HPDE6-E6E7 (cell line): ENCODE results near the gene ABHD16A.

Experiments used
- DNase-seq: peaks from one replicate; pipeline ENCODE4 v3.0.0; 2011; ENCODE audit warnings: missing footprints; ENCODE audit errors: extremely low spot score

ABHD16A gene

DNA sequence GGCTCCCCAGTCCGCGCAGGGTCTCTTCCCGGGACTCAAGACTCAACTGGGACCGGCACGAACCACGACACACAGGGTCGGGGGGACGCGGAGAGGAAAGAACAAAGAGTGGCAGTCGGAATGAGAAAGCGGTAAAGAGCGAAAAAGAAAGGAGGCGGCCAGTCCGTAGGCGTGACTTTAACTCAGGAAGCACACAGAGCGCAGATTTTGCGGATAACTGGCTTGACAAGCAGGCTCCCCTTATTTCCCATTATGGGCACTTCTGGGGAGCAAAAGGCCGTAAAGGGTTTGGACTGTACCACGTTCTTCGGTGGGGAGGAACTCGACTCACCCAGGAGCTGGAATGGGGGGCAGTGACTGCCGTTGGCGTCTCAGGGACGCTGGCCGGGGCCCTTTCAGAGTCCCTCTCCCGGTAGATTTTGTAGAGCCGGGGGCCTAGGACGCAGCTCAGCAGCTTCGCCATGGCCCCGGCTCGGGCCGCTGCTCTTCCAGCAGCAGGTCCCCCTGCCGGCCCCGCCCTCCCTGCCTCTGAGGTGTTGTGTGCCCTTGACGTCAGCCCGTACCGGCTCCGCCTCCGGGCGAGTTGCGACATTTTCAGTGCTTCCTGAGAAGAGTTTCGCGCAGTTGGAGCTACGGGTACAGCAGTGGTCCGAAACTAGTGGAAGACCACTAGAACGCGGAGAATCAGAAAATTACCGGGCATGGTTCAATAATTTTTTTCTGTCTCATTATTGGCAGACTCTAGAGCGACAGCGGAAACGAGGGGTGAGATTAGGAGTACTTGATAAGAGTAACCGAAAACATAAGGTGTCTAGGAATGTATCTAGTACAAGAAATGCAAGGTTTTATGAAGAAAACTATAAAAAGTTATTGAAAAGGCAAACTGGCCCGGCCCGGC is at the start of gene ABHD16A:
Gene ABHD16A, minus strand, starts transcription at position 506 of the 898 bp plus-strand sequence. Its CDS starts 43 bp downstream, at position 463.
- DNase-seq: peak; percentile 100

DNA sequence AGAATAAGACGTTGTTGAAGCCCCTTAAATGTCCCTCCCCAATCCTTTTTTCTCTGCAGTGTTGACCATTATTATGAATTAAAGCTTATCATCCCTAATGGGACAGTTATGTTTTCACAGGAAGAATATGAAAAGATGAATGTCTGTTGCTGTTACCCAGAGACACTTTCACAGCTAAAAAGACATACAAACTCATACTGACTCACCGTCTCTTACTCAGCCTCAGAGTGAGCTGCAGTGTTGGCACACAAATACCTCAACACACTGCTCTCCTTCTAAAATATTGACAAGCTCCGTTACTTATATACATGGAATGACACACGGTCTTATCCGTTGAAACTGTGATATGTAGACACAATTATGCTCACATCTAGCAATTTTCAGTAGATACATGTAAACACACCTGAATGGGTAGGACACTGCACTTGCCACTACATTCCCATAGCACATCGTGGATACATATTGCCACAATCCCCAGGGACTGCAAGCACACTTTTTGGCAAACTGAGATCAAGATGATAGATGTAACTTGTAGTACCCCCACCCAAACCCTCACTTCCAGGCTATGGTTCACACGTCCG is 49.7 kb upstream of the ABHD16A start:
- no peak for DNase-seq

DNA sequence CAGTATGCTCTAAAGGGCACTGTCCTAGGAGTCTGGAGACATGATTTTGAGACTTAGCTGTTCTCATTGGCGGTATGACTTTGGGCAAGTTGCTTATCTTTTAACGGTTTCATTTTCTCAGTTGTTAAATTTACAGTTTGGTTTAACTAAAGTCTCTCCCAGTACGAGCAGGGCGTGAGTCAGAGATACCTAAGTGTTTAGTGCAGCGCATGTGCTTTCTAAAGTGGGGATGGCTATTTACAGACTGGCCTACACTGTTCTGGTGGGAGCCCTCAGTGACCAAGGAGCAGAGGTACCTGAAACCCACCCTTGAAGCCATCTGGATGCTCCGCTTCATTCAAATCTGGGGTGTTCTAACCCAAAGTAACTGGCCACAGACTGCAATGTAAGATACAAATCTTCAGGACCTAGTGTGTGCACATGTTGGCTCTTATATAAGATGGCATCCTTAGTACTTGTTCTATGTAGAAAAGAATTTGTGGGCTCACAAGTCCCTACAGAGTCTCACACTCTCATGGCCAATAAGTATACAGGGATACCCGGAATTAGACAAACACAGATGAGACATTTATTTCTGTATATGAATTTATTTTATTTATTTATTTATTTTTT is 47.4 kb upstream of the ABHD16A start:
- DNase-seq: no peak

DNA sequence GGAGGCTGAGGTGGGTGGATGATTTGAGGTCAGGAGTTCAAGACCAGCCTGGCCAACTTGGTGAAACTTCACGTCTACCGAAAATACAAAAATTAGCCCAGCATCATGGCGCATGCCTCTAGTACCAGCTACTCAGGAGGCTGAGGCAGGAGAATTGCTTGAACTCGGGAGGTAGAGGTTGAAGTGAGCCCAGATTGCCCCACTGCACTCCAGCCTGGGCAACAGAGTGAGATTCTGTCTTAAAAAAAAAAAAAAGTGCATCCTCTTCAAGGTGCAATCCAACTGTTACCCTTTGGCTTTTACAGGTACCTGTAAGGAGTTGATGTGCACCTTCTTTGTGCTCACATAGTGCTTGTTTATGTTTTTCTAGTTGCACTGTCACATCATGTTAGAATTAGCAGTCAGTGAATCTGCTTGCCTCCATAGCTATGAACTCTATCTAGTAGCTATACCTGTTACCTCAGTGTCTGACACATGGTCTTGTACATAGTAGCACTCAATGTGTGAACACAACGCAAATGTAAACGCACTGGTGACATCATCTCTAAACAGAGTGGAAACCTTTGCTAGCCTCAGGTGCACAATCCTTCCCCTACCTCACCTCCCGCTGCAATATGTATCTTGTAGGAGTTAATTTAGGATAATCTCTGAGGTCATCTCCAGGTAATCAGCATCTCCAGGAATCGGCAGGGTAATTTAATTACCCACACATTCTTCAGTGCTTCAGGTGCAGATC is 46.3 kb upstream of the ABHD16A start:
- DNase-seq: no peak

DNA sequence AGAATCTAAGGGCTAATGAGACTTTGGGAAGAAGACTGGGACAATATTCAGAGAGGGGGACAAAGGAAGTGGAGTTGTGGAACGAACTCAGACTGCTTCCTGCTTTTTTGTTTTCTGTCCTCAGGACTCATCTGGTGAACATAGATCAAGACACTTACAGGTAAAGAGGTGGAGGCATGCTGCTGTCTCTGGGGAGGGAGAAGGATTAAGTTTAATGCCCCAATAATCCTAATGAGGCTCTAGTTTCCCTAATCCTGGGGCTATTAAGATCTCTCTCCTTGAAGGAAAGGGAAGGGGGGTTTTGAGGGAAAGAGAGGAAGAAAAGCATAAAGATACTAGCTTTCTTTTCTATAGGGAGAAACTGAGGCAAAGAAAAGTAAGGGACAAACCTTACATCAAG is 41.3 kb upstream of the ABHD16A start:
- no peak for DNase-seq

DNA sequence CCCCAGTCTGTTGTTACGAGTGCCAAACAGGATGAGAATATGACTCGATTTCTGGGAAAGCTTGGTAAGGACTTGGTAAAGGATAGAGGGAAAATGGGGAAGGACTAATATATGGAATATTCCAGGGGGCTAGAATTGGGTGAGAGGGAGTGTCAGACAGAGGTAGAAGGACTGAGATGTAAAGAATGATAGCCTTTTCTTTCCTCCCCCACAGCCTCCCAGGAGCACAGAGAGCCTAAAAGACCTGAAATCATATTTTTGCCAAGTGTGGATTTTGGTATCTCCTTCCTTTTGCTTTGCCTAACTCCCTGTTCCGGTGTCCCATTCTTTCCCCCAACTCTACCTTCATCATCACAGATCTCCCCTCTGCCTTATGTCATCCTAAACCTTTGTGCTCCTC is 39.8 kb upstream of the ABHD16A start:
- no peak for DNase-seq

DNA sequence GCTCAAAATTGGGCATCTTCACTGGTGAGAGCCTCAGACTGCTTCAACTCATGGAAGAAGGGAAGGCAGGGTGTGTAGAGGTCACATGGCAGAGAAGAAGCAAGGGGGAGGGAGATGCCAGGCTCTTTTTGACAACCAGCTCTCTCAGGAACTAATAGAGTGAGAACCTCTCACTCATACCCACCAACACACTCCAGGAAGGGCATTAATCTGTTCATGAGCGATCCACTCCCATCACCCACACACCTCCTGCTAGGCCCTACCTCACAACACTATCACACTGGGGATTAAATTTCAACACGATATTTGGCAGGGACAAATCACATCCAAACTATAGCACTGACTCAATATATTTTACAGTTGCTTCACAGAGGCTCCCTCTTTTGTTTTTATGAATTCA is 38.7 kb upstream of the ABHD16A start:
- no peak for DNase-seq

DNA sequence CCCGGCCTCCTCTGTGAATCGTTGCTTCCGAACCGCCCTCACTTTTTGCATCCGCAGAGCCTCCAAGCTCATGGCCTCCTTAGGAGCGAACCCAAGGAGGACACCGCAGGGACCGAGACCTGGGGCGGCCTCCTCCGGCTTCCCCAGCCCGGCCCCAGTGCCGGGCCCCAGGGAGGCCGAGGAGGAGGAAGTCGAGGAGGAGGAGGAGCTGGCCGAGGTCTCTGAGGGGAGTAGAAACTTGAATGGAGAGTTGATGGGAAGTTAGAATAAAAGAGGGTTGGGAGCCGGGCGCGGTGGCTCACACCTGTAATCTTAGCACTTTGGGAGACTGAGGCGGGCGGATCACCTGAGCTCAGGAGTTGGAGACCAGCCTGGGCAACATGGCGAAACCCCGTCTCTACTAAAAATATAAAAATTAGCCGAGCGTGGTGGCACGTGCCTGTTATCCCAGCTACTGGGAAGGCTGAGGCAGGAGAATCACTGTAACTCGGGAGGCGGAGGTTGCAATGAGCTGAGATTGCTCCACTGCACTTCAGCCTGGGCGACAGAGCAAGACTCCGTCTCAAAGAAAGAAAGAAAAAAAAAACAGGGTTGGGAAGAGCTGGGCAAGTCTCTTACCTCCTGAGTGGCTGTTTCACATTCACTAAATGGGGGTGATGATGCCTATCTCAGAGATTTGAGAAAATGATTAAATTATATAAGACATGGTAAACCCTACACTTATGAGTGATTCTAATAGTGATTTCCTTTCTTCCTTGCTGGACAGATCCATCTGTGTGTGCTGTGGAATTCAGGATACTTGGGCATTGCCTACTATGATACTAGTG is 37.5 kb upstream of the ABHD16A start:
- no peak for DNase-seq

DNA sequence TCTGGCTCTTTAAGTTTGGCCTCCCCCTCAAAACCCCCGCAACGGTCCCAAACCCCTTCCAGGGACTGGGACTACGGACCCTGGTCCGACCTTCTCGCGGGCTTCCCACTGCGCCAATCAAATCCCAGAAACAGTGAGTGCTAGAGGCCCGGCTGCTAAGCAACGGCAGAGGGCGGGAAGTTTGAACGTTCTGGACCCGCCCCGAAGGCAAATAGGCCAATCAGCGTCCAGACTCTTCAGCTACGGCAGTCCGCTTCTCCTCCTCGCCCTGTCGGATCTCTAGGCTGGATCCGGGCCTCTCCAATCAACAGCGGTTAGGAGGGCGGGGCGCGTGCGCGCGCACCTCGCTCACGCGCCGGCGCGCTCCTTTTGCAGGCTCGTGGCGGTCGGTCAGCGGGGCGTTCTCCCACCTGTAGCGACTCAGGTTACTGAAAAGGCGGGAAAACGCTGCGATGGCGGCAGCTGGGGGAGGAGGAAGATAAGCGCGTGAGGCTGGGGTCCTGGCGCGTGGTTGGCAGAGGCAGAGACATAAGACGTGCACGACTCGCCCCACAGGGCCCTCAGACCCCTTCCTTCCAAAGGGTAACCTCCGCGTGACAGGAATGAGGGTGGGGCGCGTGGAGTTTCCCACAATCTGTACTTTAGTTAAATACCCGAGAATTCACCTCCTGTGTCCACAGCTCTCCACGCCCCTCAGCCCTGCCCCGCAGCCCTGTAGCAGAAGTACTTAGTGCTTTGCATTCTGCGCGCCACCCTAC is 36.7 kb upstream of the ABHD16A start, which contains the start of gene MSH5:
Gene MSH5, plus strand, starts transcription at position 367 of the 758 bp plus-strand sequence. CDS start 462 bp downstream, outside the sequence.
- peak; percentile 98 for DNase-seq

DNA sequence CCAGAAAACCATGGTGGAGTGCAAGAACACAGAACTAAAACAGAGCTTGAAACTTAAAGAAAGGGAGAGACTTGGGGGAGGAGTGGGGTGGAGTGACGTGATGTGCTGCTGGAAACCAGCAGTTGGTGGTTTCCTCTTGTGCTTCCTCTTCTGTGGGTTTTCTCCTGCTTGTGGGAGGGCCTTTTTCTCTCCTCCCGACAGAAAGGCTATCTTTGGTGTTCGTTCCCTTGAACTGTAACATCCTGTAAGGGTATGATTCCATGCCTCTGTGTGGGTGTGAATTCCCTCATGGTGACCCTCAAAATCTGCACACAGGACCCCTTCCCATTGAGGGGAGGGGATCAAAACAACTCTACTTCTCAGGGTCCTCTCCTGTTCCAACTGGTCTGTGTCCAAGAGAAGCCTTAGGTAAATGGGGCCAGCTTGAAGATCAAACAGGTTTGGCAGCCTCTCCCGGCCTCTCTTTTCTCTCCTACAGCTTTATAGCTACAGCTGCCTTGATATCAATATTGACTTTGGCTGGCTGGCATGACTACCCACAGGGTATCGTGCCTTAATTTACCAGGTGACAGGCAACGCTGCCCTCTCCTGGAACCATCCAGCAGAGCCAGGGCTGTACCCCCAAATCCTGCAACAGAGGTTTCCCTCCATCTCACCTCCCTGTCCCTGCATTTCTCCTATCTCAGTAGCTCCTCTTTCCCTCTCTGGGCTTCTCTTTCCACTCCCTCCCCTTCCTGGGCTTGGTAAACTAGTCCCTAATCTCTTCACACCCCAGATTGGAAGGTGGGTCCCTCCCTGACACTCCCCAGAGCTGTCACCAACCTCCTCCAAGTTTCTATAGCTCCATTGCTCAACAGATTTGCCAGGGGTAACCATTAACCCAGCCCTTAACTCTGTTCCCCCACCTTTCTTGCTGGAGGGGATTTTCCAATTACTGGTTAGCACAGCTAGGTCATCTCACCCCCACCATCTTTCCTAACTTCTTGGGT is 35.2 kb upstream of the ABHD16A start:
- peak; percentile 80 for DNase-seq

DNA sequence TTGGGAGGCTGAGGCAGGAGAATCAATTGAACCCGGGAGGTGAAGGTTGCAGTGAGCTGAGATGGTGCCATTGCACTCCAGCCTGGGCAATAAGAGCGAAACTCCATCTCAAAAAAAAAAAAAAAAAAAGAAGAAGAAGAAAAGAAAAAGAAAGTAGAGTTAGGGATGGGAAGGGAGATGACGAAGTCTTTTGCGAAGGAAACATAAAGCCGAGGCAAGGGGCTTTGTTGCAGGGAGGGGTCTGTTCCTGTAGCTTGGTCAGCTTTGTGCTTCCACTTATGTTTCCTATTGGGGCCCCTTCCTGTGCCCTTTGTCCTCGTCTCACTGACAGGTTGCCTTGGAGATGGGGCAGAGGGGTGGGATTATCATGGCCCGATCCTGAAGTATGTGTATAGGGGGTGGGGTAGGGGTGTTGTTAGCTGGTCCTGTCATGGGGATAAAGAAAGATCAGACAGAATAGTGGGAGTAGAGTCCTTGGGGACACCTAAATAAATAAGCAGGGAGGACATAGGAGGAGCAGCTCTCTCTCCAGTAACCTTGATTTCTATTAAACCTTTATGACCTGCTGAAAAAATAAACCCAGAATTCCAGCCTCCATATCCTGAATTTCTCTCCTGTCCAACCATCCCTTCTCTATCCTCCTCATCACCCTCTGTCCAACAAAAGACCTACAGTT is 34.3 kb upstream of the ABHD16A start:
- DNase-seq: no peak

DNA sequence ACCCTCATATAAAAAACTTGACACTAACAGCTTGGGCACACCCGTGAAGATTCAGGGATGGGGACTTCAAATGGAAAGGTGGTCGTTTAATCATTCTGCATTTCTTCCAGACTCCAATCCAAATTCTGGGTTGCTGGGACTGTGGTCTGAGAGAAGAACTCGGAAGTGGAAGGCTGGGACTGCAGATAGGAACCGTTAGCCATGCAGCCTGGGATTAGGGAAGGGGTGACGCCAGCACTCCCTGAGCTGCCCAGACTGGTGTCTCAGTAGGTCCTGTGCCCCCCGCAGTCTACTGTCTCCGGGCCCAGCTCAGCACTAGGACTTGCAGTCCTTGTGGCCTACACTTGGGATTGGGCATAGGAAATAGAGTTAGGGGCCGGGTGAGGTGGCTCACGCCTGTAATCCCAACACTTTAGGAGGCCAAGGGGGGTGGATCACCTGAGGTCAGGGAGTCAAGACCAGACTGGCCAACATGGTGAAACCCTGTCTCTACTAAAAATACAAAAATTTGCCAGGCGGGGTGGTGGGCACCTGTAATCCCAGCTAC is 33.7 kb upstream of the ABHD16A start:
- no peak for DNase-seq

DNA sequence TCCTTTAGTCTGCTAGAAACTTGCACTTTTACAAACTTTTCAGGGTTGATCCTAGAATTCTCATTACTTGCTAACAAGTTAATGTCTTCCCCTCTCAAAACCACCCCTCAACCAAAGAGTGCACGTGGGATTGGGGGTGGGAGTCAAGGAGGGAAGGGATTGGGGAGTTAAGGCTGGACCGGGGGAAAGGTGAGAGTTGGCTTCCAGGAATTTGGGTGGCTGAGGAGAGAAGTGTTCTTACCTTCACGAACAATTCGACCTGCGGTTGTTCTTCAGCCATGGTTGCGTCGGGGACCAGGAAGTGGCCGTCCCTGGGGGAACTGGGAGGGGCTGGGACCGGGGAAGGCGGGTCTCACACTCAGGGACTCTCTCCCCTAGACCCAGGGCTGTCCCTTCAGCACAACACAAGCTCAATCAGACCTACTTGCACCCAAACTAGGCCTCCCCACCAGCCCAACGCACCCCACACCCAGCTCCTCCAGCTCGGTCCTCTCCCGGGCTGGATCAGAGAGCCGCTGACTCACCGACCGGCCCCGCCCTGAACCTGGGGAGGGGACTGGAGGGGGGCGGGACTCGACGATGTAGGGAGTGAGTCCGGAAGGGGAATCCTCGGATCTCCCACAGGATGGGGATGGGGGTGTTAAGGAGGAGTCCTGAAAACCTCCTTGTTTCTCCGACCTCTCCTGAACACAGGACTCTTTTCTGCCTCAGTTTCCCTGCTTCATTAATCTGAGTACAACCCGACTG is 33.1 kb upstream of the ABHD16A start, which contains the start of gene CLIC1:
Gene CLIC1, minus strand, starts transcription at position 510 of the 747 bp plus-strand sequence. Its CDS starts 230 bp downstream, at position 280.
- DNase-seq: no peak

DNA sequence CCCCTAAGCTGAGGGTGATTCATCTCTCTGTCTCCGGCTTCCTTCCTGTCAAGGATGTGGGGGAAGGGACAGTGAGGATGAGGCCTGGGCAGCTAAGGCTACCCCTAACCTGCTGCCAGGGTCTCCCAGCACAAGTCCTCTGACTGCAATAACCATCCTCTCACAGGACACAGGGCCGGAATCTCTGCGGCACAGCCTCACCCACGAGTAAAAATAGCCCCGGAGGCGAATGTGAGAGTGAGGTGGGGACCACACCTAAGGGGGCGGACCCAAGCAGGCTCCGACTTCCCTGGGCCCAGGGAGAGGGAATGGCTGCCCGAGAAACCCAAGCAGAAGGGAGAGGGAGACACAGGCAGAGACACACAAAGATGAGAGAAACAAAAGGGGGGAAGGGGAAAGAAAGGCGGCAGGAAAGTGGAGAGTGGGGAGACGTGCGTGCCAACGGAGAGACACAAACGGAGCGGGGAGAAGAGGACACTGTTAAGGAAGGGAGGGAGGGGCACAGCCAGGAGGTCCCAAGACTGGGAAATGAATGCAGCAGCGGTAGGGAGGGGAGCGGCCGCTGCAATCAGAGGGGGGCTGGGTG is 31.8 kb upstream of the ABHD16A start:
- DNase-seq: no peak

DNA sequence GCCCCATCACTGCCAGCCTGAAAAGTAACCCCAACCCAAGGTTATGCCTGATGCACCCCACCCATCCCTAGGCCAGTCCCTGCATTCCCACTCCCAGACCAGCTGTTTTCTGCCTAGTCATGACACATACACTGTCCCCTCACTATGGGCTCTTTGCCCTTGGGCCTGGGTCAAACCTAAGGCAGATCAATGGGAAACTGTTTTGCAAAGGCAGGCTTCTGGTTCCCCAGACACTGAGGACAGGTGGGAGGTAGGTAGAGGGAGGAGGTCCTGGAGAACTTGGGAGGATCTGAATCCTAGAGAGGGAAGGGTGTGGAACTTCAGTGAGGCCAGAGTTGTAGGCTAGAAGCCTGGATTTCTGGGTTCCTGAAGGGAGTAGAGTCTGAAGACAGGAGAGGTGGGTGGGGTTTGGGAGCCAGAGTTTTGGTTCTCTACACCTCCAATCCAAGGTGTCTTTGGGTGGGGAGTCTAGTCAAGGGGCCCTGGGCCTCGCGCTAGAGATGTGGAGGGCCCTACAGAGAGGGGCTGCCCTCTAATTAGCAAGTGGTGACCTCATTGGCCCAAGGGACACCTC is 31.2 kb upstream of the ABHD16A start:
- DNase-seq: no peak

DNA sequence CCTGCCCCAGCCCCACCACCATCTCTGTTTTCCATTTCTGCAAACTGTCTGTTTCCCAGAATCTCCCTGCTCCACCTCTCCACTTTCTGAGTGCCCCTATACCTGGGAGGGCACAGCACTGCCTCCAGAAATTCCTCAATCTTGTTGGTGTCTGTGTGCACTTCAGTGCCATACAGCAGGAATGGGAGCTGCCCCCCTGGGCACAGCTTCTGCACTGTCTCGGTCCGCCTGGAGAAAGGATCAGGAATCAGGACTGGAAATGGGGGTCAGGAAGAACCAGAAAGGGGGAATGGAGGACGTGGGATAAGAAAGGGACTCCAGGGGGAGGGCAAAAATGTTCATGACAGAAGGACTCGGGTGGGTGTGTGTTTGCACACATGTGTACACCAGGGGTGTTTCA is 30.6 kb upstream of the ABHD16A start:
- no peak for DNase-seq

DNA sequence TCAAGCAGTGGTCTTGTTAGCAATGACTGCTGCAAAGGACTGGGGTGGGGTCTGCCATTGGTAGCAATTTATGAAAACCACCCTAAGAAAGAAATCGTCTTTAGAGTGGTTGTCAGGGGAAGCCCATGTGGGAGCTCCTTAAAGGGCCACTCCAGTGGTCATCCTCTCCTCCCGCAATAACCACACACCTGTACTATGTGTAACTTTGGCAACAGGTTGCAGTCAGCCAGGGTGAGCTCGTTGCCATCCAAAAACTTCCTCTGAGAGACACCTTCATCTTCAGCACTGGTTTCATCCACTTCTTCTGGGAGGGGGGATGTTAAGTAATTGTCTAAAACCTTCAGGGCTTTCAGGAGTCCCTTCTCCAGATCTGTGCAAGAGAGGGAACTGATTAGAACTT is 28.9 kb upstream of the ABHD16A start:
- DNase-seq: no peak
